Stimulated activated CD4-positive, alpha-beta T cell treated with anti-CD3 and anti-CD28 coated beads, Interleukin-4, amount 100 ng/mL, for 48 hours (primary cell): ENCODE measurements around the gene GRIK4.
"Not testable (repeated sequence)": the region's sequence is repeated elsewhere in the genome, so short reads cannot be mapped to it uniquely, and the experiment has no call there.

Experiments used
- DNase-seq, 2 donors: peaks; one replicate each; pipeline ENCODE4 v3.0.0-alpha.2; 2020; ENCODE audit warnings: low read depth in 2 of 2

Gene GRIK4

DNA sequence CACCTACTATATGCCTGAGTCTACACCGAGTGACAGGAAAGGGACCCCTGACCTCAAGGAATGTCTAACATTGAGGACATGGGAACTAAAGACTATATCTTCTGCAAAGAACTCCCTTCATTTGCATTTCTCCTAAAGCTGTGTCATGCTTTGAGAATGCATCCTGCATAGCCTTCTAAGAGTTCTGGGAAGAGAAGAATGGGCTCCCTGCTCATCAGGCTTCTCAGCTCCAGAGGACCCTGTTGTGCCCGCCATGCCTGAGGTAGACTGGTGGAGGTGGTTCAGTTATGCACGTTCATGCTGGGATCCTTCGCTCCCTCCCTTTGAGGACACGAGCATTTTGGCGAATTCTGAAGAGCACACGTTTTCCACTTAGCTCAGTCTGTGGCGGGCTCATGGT, 63.3 kb downstream of the GRIK4 start:
- DNase-seq, result no peak

DNA sequence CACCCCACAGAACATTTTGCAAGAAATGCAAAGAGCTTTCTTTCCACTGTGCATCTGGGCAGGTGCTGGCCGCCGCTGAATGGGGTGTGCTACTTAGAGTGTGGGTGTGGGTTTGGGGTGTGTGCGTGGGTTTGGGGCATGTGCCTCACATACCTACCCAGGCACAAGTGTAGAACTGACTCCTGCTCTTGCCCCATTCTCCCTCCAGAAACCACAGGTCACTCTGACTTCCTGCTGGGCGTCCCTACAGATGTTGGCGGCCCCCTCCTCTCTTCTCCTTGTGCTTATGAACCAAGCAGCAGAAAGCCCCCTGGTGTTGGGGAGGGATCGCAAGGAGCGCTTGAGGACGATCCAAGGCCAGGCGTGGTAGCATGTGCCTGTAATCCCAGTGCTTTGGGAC, 63.9 kb downstream of the GRIK4 start:
- no peak for DNase-seq

DNA sequence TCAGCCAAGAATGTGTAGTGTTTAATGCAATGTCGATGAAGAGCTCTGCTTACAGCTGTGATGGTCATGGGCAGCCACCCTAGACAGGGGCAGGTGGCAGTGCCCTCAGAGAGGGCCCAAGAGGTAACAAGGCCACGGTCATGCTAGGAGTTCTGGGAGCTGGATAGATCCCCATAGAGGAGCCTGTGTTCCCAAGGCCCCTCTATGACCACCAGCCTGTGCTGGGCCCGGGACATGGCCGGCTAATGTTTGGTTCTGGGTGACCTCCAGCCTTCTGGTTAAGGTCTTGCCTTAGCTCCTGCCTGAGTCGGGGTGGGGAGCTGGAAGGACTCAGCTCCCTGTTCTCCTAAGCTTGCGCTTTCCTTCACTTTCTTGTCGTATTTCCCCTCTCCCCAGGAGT, 65.1 kb downstream of the GRIK4 start:
- no peak for DNase-seq

DNA sequence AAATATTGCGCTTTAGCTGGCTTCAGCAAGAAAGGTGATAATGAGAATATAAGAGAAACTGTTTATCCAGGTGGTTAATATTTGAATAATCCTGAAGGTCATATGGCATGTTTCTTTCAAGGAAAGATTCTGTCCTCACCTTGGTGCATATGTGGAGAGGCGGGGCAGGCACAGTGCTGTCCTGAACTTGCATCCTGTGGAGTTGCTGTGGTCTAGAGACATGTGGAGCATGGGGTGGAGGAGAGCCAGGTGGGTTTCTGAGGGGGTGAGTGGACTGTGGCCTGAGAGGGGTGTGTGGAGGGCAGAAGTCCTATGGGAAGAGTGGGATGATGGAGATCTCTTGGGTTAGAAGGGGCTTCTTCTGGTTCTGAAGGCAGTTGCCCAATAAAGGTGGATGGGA, 65.5 kb downstream of the GRIK4 start:
- DNase-seq, result no peak

DNA sequence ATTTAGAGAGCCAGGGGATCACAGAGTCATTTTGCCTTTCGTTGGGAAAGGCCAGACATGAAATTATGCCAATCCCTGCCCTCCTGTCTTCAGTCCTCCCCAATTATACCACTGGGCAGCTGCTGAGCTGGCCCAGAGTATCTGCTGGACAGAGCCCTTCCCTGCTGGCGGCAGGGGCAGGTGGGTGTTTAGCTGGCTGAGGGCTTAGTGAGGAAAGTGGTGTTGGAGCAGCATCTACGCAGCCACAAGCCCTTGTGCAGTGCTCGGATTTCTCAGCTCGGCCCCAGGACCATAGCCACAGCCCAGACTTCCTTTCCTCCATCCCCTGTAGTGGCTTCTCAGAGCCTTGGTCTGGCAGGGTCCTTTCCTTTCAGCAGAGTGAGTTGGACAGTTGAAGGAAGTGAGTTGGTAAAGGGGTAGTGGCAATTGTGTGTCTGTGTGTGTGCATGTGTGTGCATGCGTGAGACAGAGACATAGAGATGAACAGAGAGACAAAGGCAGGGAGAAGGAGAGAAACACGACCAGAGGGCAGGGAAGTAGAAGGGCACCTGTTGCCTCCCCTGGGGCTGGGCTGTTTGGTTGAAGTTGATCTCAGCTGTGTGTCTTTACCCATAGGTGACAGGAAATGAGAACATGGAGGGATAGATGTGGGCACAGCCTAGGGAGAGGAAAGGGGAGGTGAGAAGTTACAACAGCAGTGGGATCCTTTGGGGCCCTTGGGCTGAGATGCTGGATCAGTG, 66.2 kb downstream of the GRIK4 start:
- no peak for DNase-seq

DNA sequence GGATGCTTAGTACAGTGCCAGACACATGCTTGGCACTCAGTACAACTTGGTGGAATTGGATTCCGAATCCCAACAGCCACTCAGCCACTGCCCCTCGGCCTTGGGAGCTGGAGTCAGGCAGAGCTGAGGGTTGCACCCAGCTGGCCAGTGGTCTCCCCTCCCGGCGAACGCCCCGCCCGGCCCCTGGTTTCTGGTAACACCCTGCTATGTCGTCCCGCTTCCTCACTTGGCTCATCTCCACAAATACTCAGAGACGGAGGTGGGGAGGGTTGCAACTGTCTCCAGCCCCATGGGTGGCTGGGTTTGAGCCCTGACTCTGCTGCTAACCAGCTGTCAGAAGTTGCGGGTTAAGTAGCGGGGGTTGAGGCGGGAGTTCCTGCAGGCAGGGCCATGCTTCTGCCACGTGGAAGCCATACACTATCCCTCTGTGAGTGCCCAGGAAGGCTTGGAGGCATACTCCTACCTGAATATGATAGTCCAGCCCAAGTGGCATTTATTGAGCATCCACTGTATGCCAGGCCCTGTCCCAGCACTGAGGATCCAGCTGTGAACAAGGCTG, 67.1 kb downstream of the GRIK4 start:
- no peak for DNase-seq

DNA sequence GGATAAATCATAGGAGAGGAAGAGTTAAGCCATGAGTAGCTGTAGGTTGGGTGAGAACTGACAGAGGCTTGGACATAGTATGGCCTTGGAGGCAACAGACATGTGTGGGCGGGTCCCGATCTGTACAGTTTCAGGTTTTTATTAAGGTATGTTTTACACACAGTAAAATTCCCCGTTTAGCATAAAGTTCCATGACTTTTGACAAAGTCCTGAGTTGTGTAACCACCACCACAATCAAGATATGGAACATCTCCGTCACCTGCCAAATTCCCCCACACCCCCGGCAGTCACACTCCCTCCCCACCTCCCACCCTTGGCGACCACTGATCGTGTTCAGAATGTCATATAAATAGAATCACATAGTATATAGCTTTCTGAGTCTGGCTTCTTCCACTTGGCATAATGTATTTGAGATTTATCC, 68.1 kb downstream of the GRIK4 start:
- no peak for DNase-seq

DNA sequence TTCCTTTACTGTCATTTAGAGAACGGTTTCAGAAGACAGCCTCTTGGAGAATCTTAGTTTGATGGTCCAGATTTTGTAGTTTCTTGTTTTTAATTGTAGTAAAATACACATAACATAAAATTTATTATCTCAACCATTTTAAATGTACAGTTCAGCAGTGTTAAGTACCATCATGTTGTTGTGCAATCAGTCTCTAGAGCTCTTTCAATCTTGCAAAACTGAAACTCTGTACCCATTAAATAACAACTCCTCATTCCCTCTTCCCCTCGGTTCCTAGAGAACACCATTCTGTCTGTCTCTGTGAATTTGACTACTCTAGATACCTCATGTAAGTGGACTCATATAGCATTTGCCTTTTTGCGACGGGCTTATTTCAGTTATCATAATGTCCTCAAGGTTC, 69.8 kb downstream of the GRIK4 start:
- no peak for DNase-seq

DNA sequence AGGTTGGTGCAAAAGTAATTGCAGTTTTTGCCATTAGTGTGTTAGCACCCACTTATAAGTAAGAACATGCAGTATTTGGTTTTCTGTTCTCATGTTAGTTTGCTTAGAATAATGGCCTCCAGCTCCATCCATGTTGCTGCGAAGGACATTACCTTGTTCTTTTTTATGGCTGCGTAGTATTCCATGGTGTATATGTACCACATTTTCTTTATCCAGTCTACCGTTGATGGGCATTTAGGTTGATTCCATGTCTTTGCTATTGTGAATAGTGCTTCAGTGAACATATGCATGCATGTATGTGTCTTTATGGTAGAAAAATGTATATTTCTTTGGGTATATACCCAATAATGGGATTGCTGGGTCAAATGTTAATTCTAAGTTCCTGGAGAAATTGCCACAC, 71.0 kb downstream of the GRIK4 start:
- not testable (repeated sequence) for DNase-seq

DNA sequence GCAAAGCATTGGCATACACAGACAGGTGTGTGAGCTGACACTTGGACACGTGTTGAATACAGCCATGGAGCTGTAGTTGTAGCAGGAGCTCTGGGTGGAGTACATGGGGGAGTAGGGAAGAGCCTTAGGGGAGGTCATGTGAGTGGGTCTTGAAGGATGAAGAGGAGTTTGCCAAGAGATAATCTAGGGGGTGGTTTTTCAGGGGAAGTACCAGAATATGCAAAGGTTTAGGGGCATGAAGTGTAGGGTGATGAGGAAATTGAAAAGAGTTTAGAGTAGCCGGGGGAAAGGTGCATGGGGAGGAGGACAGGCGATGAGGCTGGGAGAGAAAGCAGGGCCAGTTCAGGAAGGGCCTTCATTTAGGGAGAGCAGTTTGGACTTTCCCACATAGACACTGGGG, 74.5 kb downstream of the GRIK4 start:
- DNase-seq, result no peak

DNA sequence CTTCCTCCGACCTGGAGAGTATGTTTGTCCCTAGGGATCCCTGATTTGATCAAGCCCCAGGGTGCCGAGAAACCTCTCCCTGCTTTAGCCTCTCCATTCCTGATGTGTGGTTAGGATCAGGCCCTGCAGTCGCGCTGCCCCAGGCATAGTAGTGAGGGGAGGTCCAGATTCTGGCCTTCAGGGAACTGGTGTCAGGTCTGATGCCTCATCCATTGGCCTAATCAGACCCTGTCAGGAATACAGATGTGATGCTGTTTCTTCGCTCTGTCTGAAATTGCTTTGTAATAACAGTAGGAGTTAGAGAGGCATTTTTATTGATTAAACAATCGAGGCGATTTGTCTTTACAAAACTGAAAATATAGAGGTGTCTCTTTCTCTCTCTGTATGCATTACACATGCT, 75.2 kb downstream of the GRIK4 start:
- DNase-seq, result no peak

DNA sequence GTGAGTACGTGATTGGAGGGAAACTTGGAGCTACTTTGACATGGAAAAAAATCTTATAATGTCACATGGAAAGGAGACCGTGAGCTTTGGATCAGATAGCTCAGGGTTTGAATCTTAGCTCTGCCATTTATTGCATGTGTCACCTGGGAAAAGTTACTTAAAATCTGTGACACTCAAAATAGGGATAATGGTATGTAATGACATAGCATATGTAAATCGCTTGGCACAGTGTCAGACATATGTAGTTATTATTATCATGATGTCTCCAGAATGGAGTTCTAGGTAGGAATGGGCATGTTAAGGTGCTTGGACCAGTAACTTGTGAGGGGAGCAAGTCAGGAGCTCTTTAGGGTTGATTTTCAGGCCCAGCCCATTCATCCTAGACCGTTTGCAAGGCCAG, 75.8 kb downstream of the GRIK4 start:
- DNase-seq, result no peak

DNA sequence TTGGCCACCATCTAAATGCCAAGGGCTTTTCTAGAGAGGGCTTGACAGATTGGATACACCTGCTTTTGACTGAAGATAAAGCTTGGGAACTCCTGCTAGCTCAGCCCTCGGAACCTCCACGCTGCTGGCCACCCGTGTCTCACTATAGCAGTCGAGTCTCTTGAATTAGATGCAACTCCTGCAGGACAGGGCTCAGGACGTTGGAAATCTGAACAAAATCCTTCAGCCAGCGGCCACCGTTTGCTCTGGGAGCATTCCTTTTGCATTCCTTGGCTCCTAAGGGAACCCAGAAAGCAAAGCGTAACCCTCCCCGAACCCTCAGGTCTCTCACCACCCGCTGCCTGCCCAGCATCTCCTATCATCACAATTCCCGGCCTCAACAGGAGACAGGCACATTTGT, 77.8 kb downstream of the GRIK4 start:
- no peak for DNase-seq

DNA sequence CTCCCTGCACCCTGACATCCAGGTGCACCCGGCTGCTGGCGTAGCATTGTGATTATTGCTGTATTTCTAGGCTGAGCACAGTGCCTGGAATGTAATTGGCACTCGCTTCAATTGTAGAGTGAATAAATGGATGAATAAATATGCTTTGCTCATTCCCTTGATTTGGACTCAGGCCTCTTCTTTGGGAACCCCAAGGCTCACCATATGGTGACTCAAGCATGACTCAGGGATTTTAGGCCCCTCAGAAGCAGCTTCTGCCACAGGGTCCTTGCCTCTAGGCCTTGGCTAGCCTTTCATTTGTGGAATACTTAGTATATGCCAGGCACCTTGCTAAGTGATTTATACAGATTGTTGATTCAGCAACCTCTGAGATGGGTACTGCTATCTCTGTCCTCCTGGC, 78.9 kb downstream of the GRIK4 start:
- no peak for DNase-seq

DNA sequence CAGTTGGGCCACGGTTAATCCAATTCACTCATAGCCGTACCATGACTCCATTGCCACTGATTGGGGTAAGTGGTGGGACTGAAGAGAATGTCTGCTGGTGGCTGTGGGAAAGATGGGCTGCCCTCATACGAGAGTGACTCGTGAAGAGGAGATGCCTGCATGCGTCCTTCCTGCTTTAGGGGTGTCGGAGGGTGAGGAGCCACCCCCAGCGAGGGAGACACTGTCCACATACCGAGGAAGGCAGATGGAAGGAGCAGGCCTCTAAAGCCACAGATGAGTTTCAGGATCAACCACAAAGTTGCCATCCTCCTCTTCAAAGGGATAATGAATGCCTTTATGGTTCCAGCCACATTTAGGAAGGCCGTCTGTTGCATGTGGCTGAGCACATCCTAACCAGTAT, 83.2 kb downstream of the GRIK4 start:
- no peak for DNase-seq

DNA sequence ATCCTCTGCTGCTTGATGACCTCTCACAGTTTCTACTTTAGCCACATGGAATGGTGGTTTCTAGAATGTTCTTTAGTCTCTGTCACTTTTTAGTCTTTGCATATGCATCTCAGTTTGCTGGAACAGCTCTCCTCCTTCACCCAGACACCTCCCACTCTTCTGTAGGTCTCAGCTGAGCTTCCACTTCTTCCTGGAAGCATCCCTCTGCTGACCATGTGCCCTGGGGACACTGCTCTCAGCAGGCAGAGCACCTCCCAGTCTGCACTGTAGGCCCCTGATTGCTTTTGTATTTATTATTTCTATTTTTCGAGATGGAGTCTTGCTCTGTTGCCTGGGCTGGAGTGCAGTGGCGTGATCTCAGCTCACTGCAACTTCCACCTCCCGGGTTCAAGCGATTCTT, 84.0 kb downstream of the GRIK4 start:
- DNase-seq, result no peak

DNA sequence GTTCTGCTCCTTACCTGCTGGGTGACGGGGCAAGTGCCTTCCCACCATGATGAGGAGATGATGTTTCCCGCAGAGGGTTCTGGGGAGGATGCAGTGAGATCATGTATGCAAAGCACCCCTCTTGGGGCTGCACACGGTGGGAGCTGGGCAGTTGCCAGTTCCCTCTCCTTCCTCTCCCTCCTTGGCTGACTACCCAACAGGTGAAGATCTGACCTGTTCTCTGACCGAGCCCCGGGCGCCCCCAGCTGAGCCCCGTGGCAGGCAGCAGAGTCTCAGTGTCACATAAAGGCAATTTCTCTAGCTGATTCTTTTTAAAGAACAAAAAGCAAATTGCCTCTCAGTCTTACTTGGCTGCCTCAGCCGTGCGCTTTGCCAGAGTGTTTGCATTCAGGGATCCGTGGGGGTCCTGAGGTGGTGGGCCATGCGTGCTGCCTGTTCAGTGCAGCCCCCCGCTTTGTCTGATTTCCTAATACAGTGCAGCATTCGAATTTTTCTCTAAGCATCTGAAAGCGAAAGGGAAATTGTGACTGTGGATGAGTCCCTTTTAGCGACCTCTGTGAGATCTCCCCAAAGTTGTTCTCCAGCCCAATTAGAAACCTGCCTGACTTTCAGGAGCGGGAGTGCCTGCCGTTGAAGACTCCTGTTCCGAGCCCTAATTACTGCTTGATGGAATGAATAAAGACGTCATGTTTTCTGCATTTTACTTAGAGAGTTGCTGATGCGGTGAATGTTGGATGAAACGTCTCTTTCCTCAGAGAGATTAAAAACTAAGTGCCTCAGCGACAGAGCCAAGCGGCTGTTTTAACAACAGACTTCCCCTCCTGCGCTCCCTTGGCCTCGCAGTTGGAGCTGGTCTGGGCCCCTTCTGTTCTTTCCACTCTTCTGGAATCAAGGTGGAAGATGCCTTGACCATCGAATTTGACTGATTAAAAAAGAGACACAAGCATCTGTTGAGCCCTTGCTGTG, 86.0 kb downstream of the GRIK4 start:
- DNase-seq, result no peak

DNA sequence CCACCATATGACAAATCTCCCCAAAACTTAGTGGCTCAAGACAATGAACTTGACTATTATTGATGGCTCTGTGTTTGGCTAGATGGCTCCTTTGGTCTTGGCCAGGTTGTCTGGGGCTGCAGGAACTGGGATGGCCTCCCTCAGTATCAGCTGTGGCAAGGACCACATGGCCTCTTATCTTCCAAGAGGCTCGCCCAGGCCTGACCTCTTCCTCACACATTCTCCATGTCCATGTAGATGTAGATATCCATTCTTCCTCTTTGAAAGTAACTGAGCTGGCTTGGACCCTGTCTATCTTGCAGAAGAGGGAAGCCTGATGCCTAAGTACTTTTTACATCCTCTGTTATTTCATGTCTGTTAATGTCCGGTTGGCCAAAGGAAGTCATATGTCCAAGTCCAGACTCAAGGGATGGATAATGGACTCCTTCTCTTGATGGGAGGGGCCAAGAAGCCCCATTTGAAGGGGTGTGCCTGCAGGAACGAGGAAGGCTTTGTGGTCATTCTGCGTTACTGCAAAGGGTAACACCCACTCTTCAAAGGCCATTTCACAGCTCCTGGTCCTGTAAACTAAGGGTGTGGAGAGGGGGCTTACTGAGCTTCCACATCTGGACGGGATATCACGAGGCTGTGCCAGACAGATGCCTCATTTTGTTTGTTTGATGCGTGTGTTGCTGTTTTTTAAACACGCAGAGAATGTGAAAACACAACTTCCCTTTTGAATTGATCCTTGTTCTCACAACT, 87.1 kb downstream of the GRIK4 start:
- no peak for DNase-seq

DNA sequence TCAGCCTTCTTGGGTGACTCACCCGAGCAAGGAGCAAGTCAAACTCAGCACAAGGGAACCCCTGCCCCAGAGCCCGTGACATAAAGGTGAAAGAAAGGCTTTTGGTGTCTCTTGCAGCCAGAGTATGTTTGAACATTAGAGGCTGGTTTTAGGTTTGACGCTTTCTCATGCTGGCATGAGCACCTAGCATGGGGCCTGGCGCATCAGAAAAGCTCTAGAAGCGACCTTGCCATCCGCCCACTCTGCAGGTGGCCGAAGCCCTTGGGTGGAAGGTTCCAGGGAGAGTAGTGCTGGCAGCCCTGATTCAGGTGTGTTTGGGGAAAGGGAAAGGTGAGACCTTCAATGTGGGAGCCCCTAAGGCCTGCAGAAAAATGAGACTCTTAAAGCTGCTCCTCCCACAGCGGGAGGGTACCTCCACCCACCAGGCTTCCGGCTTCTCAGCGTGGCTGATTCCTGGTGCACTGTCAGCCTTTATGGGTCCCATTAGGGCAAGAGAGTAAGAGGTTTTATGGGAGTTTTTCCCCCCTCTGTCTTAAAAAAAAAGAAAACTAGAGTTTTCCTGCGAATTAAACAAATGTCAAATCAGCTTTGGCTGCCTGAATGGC, 88.4 kb downstream of the GRIK4 start:
- no peak for DNase-seq

DNA sequence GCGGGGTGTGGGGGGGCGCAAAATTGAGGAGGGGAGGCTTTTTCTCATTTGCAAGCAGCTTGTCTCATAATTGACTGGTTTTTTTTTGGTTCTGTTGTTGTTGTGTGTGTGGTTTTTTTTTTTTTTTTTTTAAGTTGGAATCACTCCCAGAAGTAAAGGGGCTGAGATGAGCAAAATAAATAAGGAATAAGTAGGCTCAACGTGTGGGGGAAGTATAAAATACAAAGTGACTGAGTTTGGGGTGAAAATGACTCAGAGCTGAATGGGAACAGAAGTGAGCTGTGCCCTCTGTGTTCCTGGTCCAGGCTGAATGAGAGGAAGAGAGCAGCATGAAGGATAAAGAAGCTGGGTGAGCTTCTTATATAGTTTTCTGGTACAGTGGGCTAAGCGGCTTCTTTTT, 90.0 kb downstream of the GRIK4 start:
- DNase-seq, result no peak

DNA sequence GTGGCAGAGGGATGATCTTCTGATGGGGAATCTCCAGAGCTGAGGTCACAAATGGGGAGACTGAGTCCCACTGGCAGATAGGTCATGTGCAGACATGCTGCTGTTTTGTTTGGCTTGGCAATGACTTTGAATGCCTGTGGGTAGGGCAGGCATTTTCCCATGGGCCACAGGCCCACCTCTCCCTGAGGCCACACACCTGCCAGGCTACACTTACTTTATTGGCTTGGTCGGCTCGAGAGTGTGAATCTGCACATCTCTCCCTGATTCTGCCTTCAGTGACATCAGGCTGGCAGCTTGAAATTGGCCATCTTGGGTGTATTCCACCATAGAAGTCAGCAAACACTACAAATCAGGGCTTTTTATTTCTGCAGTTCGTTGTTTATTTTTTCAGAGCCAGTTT, 91.5 kb downstream of the GRIK4 start:
- DNase-seq, result no peak

DNA sequence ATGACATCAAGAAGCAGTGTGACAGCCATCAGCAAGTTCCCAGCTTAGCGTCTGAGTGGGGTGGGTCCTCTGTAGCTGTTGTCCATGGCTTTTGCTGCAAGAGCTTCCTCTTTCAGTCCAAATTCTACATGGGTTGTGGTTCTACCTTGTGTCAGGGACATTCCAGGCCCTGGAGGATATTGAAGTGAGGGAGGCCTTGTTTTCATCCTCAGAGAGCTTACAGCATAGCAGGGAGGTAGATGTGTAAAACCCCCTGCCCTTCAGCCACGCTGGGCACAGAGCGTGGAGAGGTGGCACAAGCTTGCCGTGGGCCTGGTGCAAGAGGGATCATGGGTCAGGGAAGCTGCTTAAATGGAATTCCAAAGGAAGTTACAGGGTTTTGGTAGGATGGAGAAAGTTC, 93.9 kb downstream of the GRIK4 start:
- no peak for DNase-seq
